ENCODE measurements around the gene HLA-E. TPM values are rescaled to one million over a fixed set of nuclear protein-coding genes. Genes with fewer than 3 reads are reported as not detected.
A peak's percentile ranks its signal among the peaks of the same experiment; 100 is the strongest.

Gene HLA-E
- total and polyA plus RNA-seq, 2 of the 13 experiments (the other 11 are each of a cell fraction or from before 2014, with no cell fraction given), result 45.2 to 90.4 TPM

- TF ChIP-seq HMGXB4 (CRISPR knock-in tag; IDR thresholded peaks at IDR 0.05; ENCODE audit: borderline replicate concordance in 1 of 2, low read depth in 1 of 2) (peak; percentile 19 to 38; a peak in 2 of 4 replicates), SALL1 (CRISPR knock-in tag; IDR thresholded peaks at IDR 0.05) (peak; percentile 61; the same call in 1 of the 2 replicates), ZNF431 (CRISPR knock-in tag; IDR thresholded peaks at IDR 0.05; ENCODE audit: borderline replicate concordance, low read depth) (0 out of 2 replicates have a peak, but pooled peaks have one; percentile 3)
Measured at GRCh38 chr6:30481965-30482644, 7.2 kb upstream of the HLA-E start (continued).

- Histone ChIP-seq H4K20me1 (ENCODE audit: insufficient read depth, low read length) (no peaks in the 10 kb centered on the region), H3K4me1 (ENCODE audit: insufficient read depth, low read length) (peaks cover 26% of the 10 kb centered on the region), H3K27ac (ENCODE audit: extremely low read length, insufficient read depth, low read length) (no peak overlapping the region), H3K4me2 (ENCODE audit: low read depth, low read length) (no peak overlapping the region), H3K79me2 (ENCODE audit: insufficient read depth, low read length) (no peaks in the 10 kb centered on the region), H2AFZ (ENCODE audit: low read length) (no peak overlapping the region), H3K4me3 (replicated peaks in 1 of 3; ENCODE audit: insufficient read depth in 1 of 3, low read depth in 2 of 3, low read length in 3 of 3) (no peak overlapping the region), H3K9ac (ENCODE audit: insufficient read depth, low read depth, low read length) (no peak overlapping the region), H3K36me3 (replicated peaks in 1 of 2; ENCODE audit: control insufficient read depth in 1 of 2, insufficient read depth in 2 of 2, low read length in 2 of 2) (no peaks in the 10 kb centered on the region), H3K27me3 (ENCODE audit: control insufficient read depth in 1 of 2, insufficient read depth in 2 of 2, low read length in 2 of 2) (peaks cover 0 to 29% of the 10 kb centered on the region in 2 experiments; a peak in 3 of 5 replicates), H3K9me3 (ENCODE audit: low read length) (no peaks in the 10 kb centered on the region)
- no TSS peak for BruUV-seq (replicated peaks)
- FAIRE-seq, result peak; percentile 80
- DNase-seq (ENCODE audit: low spot score), result peak; percentile 66
- POLR2A ChIA-PET, result interaction anchor here (1.1 to 1.8 kb wide), 2 partner anchors 38 to 61 kb away, joined by 3 to 4 read pairs; no protein-coding TSS in a partner anchor
- intact Hi-C loops (cut with micrococcal nuclease; ENCODE audit: unreplicated experiment), result loop anchor here (1.0 to 5.0 kb wide), 4 partner anchors 49 to 239 kb away; partner anchors contain the start of gene TUBB
- ATAC-seq, result no peak
- in situ Hi-C loops (cut with HindIII; ENCODE audit: extremely low pct_ligation_motif_present, low pct_unique_long_range_greater_than_20kb), result loop anchor here (5.0 to 10.0 kb wide), 4 partner anchors 59 to 241 kb away; partner anchors contain the start of genes DHX16 and TUBB
- WGBS (ENCODE audit: low lambda C conversion rate), result 15% methylated on average over 7 of the region's 7 CpGs
- CTCF ChIA-PET (ENCODE audit: low intra/inter-chr PET ratio, low total read pairs), result interaction anchor here (1.1 to 6.0 kb wide), 5 partner anchors 47 to 604 kb away, joined by 3 to 110 read pairs (median 19); no protein-coding TSS in a partner anchor
- TF ChIP-seq ZNF350 (CRISPR knock-in tag; IDR thresholded peaks at IDR 0.05; ENCODE audit: borderline replicate concordance, low read depth) (no peak), CTCF (CRISPR knock-in tag; IDR thresholded peaks at IDR 0.05) (peak; percentile 81), ARID3A (IDR thresholded peaks at IDR 0.05; ENCODE audit: low read depth, low read length) (0 out of 2 replicates have a peak, but pooled peaks have one; percentile 35), MIXL1 (CRISPR knock-in tag; IDR thresholded peaks at IDR 0.05) (peak; percentile 65), ATF1 (CRISPR knock-in tag; IDR thresholded peaks at IDR 0.05) (0 out of 2 replicates have a peak, but pooled peaks have one; percentile 17), SMC3 (IDR thresholded peaks at IDR 0.05; ENCODE audit: low read length) (peak; percentile 74; the same call in 1 of the 2 replicates), RAD21 (CRISPR knock-in tag; IDR thresholded peaks at IDR 0.05) (peak; percentile 58; the same call in 1 of the 2 replicates), STAG1 (CRISPR knock-in tag; IDR thresholded peaks at IDR 0.05) (peak; percentile 85), KAT8 (CRISPR knock-in tag; IDR thresholded peaks at IDR 0.05) (0 out of 2 replicates have a peak, but pooled peaks have one; percentile 28), ZGPAT (CRISPR knock-in tag; IDR thresholded peaks at IDR 0.05) (no peak), ZNF737 (CRISPR knock-in tag; IDR thresholded peaks at IDR 0.05; ENCODE audit: borderline replicate concordance) (no peak)
Measured at GRCh38 chr6:30483677-30484279, 5.5 kb upstream of the HLA-E start.
